ENCODE results near the gene WFS1. TPM values are rescaled to one million over a fixed set of nuclear protein-coding genes. Genes with fewer than 3 reads are reported as not detected.

The WFS1 gene
- total RNA-seq, 1 experiment from 2014 or later, result 9.3 TPM

GRCh38 chr4:6275351-6275750 is 5.7 kb downstream of the WFS1 start:
- in situ Hi-C loops (cut with HindIII; ENCODE audit: low sequenced_read_pairs), result no loop called here
- no peak for DNase-seq (ENCODE audit: low spot score)

GRCh38 chr4:6275898-6276806 is 6.5 kb downstream of the WFS1 start:
- in situ Hi-C loops (cut with HindIII; ENCODE audit: low sequenced_read_pairs), result no loop called here
- peak; percentile 13 for DNase-seq (ENCODE audit: low spot score)

- peak; percentile 77 for DNase-seq (ENCODE audit: low spot score)
- in situ Hi-C loops (cut with HindIII; ENCODE audit: low sequenced_read_pairs), result no loop called here
These were observed 7.6 kb downstream of the WFS1 start for GRCh38 chr4:6277139-6277802.

GRCh38 chr4:6277935-6278800 is 8.5 kb downstream of the WFS1 start:
- no peak for DNase-seq (ENCODE audit: low spot score)
- in situ Hi-C loops (cut with HindIII; ENCODE audit: low sequenced_read_pairs), result no loop called here

GRCh38 chr4:6278801-6279197 is 9.1 kb downstream of the WFS1 start:
- in situ Hi-C loops (cut with HindIII; ENCODE audit: low sequenced_read_pairs), result no loop called here
- DNase-seq (ENCODE audit: low spot score), result no peak

- in situ Hi-C loops (cut with HindIII; ENCODE audit: low sequenced_read_pairs), result no loop called here
- no peak for DNase-seq (ENCODE audit: low spot score)
These were observed 10.1 kb downstream of the WFS1 start for GRCh38 chr4:6279582-6280289.

GRCh38 chr4:6280365-6280996 is 10.8 kb downstream of the WFS1 start:
- DNase-seq (ENCODE audit: low spot score), result no peak
- in situ Hi-C loops (cut with HindIII; ENCODE audit: low sequenced_read_pairs), result no loop called here

GRCh38 chr4:6281436-6282313 is 12.0 kb downstream of the WFS1 start:
- in situ Hi-C loops (cut with HindIII; ENCODE audit: low sequenced_read_pairs), result no loop called here
- peak; percentile 28 for DNase-seq (ENCODE audit: low spot score)

- in situ Hi-C loops (cut with HindIII; ENCODE audit: low sequenced_read_pairs), result no loop called here
- no peak for DNase-seq (ENCODE audit: low spot score)
These were observed 12.7 kb downstream of the WFS1 start for GRCh38 chr4:6282314-6282771.

GRCh38 chr4:6283282-6283681 is 13.6 kb downstream of the WFS1 start:
- DNase-seq (ENCODE audit: low spot score), result no peak
- in situ Hi-C loops (cut with HindIII; ENCODE audit: low sequenced_read_pairs), result no loop called here

GRCh38 chr4:6287017-6287788 is 17.6 kb downstream of the WFS1 start:
- DNase-seq (ENCODE audit: low spot score), result no peak
- in situ Hi-C loops (cut with HindIII; ENCODE audit: low sequenced_read_pairs), result no loop called here

GRCh38 chr4:6288342-6288741 is 18.7 kb downstream of the WFS1 start:
- in situ Hi-C loops (cut with HindIII; ENCODE audit: low sequenced_read_pairs), result no loop called here
- no peak for DNase-seq (ENCODE audit: low spot score)

- DNase-seq (ENCODE audit: low spot score), result no peak
- in situ Hi-C loops (cut with HindIII; ENCODE audit: low sequenced_read_pairs), result no loop called here
These were observed 19.2 kb downstream of the WFS1 start for GRCh38 chr4:6288871-6289270.

GRCh38 chr4:6290256-6290655 is 20.6 kb downstream of the WFS1 start:
- DNase-seq (ENCODE audit: low spot score), result no peak
- in situ Hi-C loops (cut with HindIII; ENCODE audit: low sequenced_read_pairs), result no loop called here

GRCh38 chr4:6290769-6291547 is 21.3 kb downstream of the WFS1 start:
- in situ Hi-C loops (cut with HindIII; ENCODE audit: low sequenced_read_pairs), result no loop called here
- DNase-seq (ENCODE audit: low spot score), result no peak

GRCh38 chr4:6291784-6292297 is 22.2 kb downstream of the WFS1 start:
- in situ Hi-C loops (cut with HindIII; ENCODE audit: low sequenced_read_pairs), result no loop called here

More at GRCh38 chr4:6291784-6292297, 22.2 kb downstream of the WFS1 start:
- DNase-seq (ENCODE audit: low spot score), result no peak
